IPS-15b (cell line): ENCODE results near the gene MND1.
"Not testable (repeated sequence)": the region's sequence is repeated elsewhere in the genome, so short reads cannot be mapped to it uniquely, and the experiment has no call there.

Source experiments
- H3K27me3 ChIP-seq: one replicate; pipeline ENCODE4 v1.6.1; 2013; ENCODE audit warnings: low read length; ENCODE audit not compliant: control insufficient read depth, insufficient read depth
- H3K36me3 ChIP-seq: one replicate; pipeline ENCODE4 v1.6.1; 2013; ENCODE audit warnings: low read length; ENCODE audit not compliant: control insufficient read depth, insufficient read depth
- H3K4me1 ChIP-seq: one replicate; pipeline ENCODE4 v1.6.1; 2013; ENCODE audit warnings: mild to moderate bottlenecking, low read length; ENCODE audit not compliant: control insufficient read depth, insufficient read depth
- H3K4me3 ChIP-seq: one replicate; pipeline ENCODE4 v1.5.1; 2013; ENCODE audit warnings: low read depth, low read length
- H3K9ac ChIP-seq: one replicate; pipeline ENCODE4 v1.6.1; 2013; ENCODE audit warnings: low read depth, mild to moderate bottlenecking, low read length
- H3K9me3 ChIP-seq: one replicate; pipeline ENCODE4 v1.6.1; 2013; ENCODE audit warnings: mild to moderate bottlenecking, low read length; ENCODE audit not compliant: control insufficient read depth, insufficient read depth

MND1 gene

DNA sequence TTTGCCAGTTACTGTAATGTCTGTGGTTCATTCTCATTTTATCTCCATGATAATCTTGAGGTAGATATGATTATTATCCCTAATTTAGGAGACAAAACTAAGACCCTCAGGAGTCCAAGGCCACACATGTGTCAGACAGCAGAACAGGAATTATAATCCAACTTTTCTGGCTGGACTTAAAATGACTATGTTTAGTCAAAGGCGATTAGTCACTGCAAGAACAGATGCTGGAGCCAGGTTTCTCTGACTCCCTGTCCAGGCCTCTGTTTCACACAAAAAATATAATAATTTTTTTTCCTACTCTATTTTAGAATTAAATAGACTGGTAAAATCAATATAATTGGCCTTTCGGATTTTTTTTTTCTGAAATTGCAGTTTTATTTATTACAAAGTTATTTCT, 64.9 kb downstream of the MND1 start:
- H3K4me1 ChIP-seq, result no peaks in the 10 kb centered on the region
- H3K36me3 ChIP-seq, result no peaks in the 10 kb centered on the region

DNA sequence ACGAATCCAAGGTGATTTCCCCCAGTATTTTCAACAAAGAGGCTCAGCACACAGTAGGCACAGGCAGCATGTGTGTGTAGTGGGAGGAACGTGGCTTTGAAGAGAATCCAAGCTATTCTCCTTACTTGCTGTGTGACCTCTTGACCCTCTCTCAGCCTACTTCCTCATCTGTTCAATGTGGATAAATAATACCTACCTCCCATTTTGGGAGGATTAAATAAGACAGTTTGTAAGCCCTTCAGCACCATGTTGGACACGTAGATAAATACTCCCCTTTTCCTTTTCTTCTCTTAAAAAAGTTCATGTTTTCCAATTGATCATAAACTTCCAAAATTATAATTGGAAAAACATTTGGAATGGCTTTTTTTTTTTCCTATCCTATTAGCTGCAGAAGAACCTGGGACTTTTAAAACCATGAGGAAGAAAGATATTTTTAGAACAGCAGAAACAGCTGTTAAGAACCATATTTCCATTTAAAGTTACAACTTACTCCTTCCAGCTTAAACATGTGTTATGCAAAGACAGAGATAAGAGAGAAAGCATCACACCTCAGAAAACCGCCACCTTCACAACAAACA, 65.5 kb downstream of the MND1 start:
- H3K4me1 ChIP-seq, result no peaks in the 10 kb centered on the region
- no peaks in the 10 kb centered on the region for H3K36me3 ChIP-seq
- no peak overlapping the region for H3K4me3 ChIP-seq
- H3K9ac ChIP-seq, result no peak overlapping the region
- H3K27me3 ChIP-seq, result no peaks in the 10 kb centered on the region
- H3K9me3 ChIP-seq, result no peaks in the 10 kb centered on the region

More for the DNA sequence above, 64.9 kb downstream of the MND1 start:
- Histone ChIP-seq H3K27me3 (no peaks in the 10 kb centered on the region), H3K4me3 (no peak overlapping the region), H3K9me3 (no peaks in the 10 kb centered on the region), H3K9ac (no peak overlapping the region)

DNA sequence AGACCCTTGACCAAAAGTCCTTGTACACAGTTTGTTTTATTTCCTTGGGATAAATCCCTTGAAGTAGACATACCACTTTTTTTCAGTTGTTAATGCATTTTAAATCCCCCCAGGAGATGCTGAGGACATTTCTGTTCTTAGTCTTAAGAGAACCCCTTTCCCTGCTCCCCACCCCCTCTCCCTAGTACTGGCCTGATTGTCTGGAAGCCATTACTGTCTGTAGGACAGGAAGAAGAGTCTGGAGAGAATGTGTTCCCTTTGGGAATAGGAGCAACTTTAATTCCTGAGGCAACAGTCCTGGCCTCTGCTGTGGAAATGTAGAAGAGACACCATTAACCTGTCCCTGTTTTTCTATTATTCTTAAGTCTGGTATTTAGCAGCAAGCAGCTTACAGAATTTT, 69.4 kb downstream of the MND1 start:
- no peaks in the 10 kb centered on the region for H3K4me1 ChIP-seq
- no peaks in the 10 kb centered on the region for H3K36me3 ChIP-seq
- H3K9ac ChIP-seq, result no peak overlapping the region
- no peak overlapping the region for H3K4me3 ChIP-seq
- H3K9me3 ChIP-seq, result no peaks in the 10 kb centered on the region
- H3K27me3 ChIP-seq, result no peaks in the 10 kb centered on the region

DNA sequence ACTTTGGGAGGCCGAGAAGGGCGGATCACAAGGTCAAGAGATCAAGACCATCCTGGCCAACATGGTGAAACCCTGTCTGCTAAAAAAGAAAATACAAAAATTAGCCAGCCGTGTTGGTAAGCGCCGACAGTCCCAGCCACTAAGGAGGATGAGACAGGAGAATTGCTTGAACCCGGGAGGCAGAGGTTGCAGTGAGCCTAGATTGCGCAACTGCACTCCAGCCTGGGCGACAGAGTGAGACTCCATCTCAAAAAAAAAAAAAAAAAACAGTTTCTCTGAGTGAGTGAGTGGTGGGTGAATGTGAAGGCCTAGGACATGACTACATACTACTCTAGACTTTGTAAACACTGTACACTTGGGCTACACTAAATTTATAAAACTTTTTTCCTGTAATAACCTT, 72.0 kb downstream of the MND1 start:
- not testable (repeated sequence) for H3K36me3 ChIP-seq, H3K9ac ChIP-seq, H3K27me3 ChIP-seq, H3K9me3 ChIP-seq, H3K4me1 ChIP-seq, H3K4me3 ChIP-seq

DNA sequence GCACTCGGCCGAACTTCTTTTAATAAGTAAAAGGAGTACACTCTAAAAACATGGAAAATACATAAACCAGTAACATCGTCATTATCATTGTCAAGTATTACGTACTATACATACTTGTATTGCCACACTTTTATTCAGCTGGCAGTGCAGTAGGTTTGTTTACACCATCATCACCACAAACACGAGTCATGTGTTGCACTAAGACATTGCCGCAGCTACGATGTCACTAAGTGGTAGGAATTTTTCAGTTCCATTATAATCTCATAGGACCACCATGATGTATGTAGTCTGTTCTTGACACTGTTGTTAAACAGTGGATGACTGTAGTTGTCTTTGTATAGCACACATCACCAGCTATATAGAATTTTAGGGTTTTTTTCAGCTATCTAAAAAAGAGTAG, 73.6 kb downstream of the MND1 start:
- Histone ChIP-seq H3K36me3 (no peaks in the 10 kb centered on the region), H3K9me3 (no peaks in the 10 kb centered on the region), H3K27me3 (no peaks in the 10 kb centered on the region), H3K9ac (no peak overlapping the region), H3K4me3 (no peak overlapping the region), H3K4me1 (no peaks in the 10 kb centered on the region)

DNA sequence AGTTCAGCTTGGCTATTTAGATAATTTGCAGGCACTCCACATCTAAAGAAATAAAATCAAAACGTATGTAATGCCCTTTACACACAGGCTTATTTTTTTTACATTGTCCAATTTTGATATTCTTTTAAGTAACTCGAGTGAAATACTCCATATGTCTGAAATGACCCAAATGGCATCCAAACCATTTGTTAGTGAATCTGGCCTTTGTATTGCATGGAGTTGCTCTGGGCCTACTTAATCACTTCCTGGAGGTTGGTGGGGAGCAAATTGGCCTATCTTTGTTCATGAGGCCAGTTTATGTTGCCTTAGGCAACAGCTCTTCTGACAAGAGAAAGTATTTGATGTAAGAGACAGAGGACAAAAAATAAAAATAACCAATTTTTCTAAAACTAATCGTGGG, 74.1 kb downstream of the MND1 start:
- H3K4me1 ChIP-seq, result no peaks in the 10 kb centered on the region
- H3K9me3 ChIP-seq, result no peaks in the 10 kb centered on the region
- no peaks in the 10 kb centered on the region for H3K27me3 ChIP-seq
- no peak overlapping the region for H3K4me3 ChIP-seq
- H3K36me3 ChIP-seq, result no peaks in the 10 kb centered on the region
- no peak overlapping the region for H3K9ac ChIP-seq

DNA sequence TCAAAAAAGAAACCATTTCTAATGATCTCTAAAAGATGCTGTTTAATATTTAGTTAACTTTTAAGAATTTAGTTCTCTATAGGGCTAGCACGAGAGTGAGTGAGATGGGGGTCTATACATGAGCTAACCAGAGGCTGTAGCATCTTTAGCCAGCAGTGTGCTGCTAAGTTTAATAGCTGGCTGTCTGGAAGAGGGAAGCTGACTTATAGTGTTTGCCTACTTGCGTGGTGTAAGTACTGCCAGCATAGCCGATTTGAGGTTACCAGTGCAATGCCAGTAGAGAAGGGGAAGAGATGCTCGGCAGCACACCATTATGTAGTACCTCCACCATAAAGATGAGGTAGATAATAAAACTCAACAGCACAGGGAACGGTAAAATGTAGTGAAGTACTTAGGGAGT, 74.5 kb downstream of the MND1 start:
- Histone ChIP-seq H3K4me1 (no peaks in the 10 kb centered on the region), H3K4me3 (no peak overlapping the region), H3K9ac (no peak overlapping the region), H3K36me3 (no peaks in the 10 kb centered on the region), H3K9me3 (no peaks in the 10 kb centered on the region), H3K27me3 (no peaks in the 10 kb centered on the region)

DNA sequence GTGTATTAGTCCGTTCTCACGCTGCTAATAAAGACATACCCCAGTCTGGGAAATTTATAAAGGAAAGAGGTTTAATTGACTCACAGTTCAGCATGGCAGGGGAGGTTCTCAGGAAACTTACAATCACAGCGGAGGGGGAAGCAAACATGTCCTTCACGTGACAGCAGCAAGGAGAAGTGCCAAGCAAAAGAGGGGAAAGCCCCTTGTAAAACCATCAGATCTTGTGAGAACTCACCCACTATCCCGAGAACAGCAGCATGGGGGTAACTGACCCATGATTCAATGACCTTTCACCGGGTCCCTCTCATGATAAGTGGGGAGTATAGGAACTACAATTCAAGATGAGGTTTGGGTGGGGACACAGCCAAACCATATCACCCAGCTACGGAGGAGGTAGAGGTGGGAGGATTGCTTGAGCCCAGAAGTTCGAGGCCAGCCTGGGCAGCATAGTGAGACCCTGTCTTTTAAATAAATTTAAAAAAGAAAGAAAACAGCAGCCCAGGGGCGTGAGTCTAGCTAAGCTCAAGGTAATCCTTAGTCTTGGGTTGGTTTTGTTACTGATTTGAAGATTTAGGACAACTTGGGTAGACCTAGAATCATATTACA, 75.3 kb downstream of the MND1 start:
- Histone ChIP-seq H3K4me3 (no peak overlapping the region), H3K4me1 (no peaks in the 10 kb centered on the region), H3K9me3 (no peaks in the 10 kb centered on the region), H3K9ac (no peak overlapping the region), H3K36me3 (no peaks in the 10 kb centered on the region), H3K27me3 (no peaks in the 10 kb centered on the region)

DNA sequence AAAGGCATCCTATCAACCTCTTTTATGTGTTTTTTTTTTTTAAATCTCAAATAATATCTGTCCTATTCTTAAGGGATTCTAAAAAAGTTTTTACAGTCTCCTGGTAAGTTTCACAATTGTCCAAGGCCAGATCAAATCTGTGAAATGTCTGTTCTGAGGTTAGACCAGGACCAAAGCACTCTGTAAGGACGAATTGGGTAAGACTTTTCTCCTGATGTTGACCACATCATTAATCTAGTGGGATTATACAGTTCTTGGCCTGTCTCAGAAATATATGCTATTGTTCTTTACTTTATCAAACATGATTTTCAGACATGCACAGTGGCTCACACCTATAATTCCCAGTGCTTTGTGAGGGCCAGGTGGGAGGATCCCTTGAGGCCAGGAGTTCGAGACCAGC, 75.9 kb downstream of the MND1 start:
- H3K9me3 ChIP-seq, result no peaks in the 10 kb centered on the region
- no peaks in the 10 kb centered on the region for H3K36me3 ChIP-seq
- no peak overlapping the region for H3K9ac ChIP-seq
- no peaks in the 10 kb centered on the region for H3K4me1 ChIP-seq
- H3K4me3 ChIP-seq, result no peak overlapping the region
- H3K27me3 ChIP-seq, result no peaks in the 10 kb centered on the region

DNA sequence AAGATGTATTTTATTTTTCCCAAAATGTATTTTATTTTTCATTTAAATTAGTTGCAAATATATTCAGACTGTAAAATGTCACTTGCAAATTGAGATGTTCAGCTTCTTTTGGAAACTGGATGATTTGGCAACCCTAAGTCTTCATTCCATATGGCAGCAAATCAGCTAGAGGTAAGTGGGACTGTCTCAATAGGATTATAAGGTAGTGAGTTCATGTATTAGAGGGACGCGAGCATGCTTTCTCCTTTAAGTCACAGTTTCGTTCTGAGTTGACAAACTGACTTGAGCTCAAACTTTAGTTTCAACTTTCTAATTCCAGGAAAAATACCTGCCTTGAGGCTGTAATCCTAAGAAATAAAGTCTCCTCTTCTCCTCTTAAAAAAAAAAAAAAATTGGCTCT, 77.5 kb downstream of the MND1 start:
- no peak overlapping the region for H3K4me3 ChIP-seq
- no peaks in the 10 kb centered on the region for H3K4me1 ChIP-seq
- H3K9ac ChIP-seq, result no peak overlapping the region
- H3K9me3 ChIP-seq, result no peaks in the 10 kb centered on the region
- no peaks in the 10 kb centered on the region for H3K27me3 ChIP-seq
- H3K36me3 ChIP-seq, result no peaks in the 10 kb centered on the region

DNA sequence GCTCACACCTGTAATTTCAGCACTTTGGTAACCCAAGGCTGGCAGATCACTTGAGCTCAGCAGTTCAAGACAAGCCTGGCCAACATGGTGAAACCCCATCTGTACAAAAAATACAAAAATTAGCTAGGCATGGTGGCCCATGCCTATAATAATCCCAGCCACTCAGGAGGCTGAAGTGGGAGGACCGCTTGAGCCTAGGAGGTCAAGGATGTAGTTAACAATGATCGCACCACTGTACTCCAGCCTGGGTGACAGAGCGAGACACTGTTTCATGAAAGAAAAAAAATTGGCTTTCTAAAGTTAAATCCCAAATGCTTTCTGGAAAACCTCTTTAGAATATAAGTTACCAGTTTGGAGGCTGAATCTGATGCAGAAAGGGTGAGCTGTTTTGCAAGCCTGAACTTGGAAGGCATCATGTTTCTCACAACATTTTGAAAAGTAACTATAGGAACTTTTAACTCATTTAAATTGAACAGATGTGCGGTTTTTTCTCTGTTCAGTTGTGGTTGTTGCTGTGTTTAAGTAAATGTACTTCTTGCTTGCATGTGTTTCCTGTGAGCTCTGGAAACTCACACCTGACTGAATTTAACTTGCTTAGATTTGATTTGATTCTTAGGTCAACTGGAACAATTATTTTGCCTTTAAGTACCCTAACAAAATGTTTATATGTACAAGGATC, 81.9 kb downstream of the MND1 start:
- H3K4me1 ChIP-seq, result no peaks in the 10 kb centered on the region
- no peak overlapping the region for H3K9ac ChIP-seq
- H3K9me3 ChIP-seq, result no peaks in the 10 kb centered on the region
- no peaks in the 10 kb centered on the region for H3K36me3 ChIP-seq
- H3K27me3 ChIP-seq, result no peaks in the 10 kb centered on the region
- no peak overlapping the region for H3K4me3 ChIP-seq

DNA sequence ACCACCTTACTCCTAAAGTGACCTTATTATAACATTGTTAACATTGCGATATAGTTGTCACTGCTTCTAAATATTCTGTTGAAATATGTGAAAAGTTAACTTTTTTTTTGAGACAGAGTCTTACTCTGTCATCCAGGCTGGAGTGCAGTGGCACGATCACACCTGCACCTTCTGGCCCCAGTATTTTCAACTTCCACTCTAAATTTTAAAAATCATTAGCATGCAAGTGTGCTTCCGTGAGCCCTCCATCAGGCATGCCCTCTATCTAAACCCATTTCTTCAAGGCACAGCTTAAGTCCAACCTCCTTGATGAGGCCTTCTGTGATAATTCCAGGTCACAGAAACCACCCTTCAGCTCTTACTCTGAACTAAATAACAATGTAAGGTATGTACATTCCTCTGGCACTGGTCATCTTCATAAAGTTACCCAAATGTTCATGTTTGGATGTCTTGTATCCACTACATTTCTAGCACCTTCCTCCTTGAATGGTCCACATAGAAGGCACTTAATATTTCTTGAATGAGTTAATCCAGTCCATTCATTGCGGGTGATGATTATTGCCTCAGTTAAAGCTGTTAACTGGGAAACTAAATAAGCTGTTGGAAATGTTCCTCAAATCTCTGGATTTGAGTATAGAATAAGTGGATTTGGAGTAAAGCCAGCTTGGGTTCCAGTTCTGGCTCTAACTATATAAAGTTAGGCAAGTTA, 83.0 kb downstream of the MND1 start:
- Histone ChIP-seq H3K27me3 (no peaks in the 10 kb centered on the region), H3K9ac (no peak overlapping the region), H3K4me3 (no peak overlapping the region), H3K4me1 (no peaks in the 10 kb centered on the region), H3K36me3 (no peaks in the 10 kb centered on the region), H3K9me3 (no peaks in the 10 kb centered on the region)
